Measurements from ENCODE around the gene PTGS1.

Gene PTGS1

GRCh38 chr9:122374885-122375420 is 4.1 kb downstream of the PTGS1 start:
- no peak for DNase-seq (ENCODE audit: low read depth)

- DNase-seq (ENCODE audit: low read depth) = no peak
Observed at GRCh38 chr9:122376796-122377195, 6.0 kb downstream of the PTGS1 start.

GRCh38 chr9:122377241-122378164 is 6.7 kb downstream of the PTGS1 start:
- DNase-seq (ENCODE audit: low read depth) = no peak

- DNase-seq (ENCODE audit: low read depth) = no peak
Observed at GRCh38 chr9:122378236-122378635, 7.4 kb downstream of the PTGS1 start.

- no peak for DNase-seq (ENCODE audit: low read depth)
Observed at GRCh38 chr9:122379340-122379739, 8.5 kb downstream of the PTGS1 start.

GRCh38 chr9:122380293-122380692 is 9.5 kb downstream of the PTGS1 start:
- no peak for DNase-seq (ENCODE audit: low read depth)

- DNase-seq (ENCODE audit: low read depth) = no peak
Observed at GRCh38 chr9:122381206-122381950, 10.6 kb downstream of the PTGS1 start.

- no peak for DNase-seq (ENCODE audit: low read depth)
Observed at GRCh38 chr9:122382901-122383850, 12.4 kb downstream of the PTGS1 start.

- DNase-seq (ENCODE audit: low read depth) = no peak
Observed at GRCh38 chr9:122383992-122384461, 13.2 kb downstream of the PTGS1 start.

- no peak for DNase-seq (ENCODE audit: low read depth)
Observed at GRCh38 chr9:122386311-122386872, 15.6 kb downstream of the PTGS1 start.

- DNase-seq (ENCODE audit: low read depth) = no peak
Observed at GRCh38 chr9:122387536-122387935, 16.7 kb downstream of the PTGS1 start.

GRCh38 chr9:122389195-122389594 is 18.4 kb downstream of the PTGS1 start:
- DNase-seq (ENCODE audit: low read depth) = no peak

- DNase-seq (ENCODE audit: low read depth) = no peak
Observed at GRCh38 chr9:122389799-122390481, 19.1 kb downstream of the PTGS1 start.

- no peak for DNase-seq (ENCODE audit: low read depth)
Observed at GRCh38 chr9:122392284-122392683, 21.5 kb downstream of the PTGS1 start.

GRCh38 chr9:122392714-122393113 is 21.9 kb downstream of the PTGS1 start:
- no peak for DNase-seq (ENCODE audit: low read depth)

GRCh38 chr9:122393284-122393983 is 22.6 kb downstream of the PTGS1 start:
- no peak for DNase-seq (ENCODE audit: low read depth)

- no peak for DNase-seq (ENCODE audit: low read depth)
Observed at GRCh38 chr9:122394265-122395125, 23.7 kb downstream of the PTGS1 start.

- DNase-seq (ENCODE audit: low read depth) = no peak
Observed at GRCh38 chr9:122396614-122397148, 25.9 kb downstream of the PTGS1 start.

- no peak for DNase-seq (ENCODE audit: low read depth)
Observed at GRCh38 chr9:122397749-122398148, 26.9 kb downstream of the PTGS1 start.

Data from activated T-cell treated with anti-CD3 and anti-CD28 coated beads for 1 hour (primary cell).